A549 (cell line): Measurements from ENCODE around the gene PDIK1L.

Experiments used
- CHD2 ChIP-seq: fragments of 150-350 bp; IDR thresholded peaks from 2 replicates; pipeline ENCODE4 v1.6.1; 2014; ENCODE audit warnings: low read length; ENCODE audit not compliant: partially characterized antibody
- HDAC2 ChIP-seq: fragments of 200-600 bp; sonication (generic); IDR thresholded peaks from 2 replicates; pipeline ENCODE4 v1.6.1; 2016
- TF ChIP-seq, protein P1 (sequence below): fragments of >200 bp; sonication (Bioruptor Twin); formaldehyde crosslinking; IDR thresholded peaks from 3 replicates; pipeline ENCODE4 v1.5.1; 2016

DNA sequence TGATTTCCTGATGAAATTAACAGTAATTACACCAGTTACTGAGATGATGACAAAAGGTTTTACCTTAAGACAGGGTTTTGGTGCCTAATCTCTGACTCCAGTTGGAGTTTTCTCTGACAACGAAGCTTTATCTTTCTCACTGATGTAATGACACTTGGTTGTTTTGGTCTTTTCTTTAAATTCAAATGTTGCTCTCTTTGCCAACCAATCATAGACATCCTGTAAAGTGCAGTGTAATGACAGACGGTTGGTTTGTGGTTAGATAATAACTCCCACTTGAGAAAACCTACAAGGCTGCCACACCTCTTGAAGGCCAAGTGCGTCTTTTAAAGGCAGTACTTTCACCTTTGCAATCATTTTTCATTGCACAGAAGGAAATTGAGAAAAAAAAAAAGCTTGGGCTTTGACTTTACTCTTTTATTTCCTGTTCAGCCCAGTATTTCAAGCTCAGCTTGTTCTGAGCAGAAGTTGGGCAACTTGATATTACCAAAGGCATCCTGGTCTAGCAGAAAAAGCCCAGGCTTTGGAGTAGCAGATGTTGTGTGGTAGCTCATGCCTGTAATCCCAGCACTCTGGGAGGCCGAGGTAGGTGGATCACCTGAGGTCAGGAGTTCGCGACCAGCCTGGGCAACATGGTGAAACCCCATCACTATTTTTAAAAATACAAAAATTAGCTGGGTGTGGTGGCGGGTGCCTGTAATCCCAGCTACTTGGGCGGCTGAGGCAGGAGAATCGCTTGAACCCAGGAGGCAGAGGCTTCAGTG is 14.9 kb downstream of the PDIK1L start:
- TF ChIP-seq, protein P1, sequence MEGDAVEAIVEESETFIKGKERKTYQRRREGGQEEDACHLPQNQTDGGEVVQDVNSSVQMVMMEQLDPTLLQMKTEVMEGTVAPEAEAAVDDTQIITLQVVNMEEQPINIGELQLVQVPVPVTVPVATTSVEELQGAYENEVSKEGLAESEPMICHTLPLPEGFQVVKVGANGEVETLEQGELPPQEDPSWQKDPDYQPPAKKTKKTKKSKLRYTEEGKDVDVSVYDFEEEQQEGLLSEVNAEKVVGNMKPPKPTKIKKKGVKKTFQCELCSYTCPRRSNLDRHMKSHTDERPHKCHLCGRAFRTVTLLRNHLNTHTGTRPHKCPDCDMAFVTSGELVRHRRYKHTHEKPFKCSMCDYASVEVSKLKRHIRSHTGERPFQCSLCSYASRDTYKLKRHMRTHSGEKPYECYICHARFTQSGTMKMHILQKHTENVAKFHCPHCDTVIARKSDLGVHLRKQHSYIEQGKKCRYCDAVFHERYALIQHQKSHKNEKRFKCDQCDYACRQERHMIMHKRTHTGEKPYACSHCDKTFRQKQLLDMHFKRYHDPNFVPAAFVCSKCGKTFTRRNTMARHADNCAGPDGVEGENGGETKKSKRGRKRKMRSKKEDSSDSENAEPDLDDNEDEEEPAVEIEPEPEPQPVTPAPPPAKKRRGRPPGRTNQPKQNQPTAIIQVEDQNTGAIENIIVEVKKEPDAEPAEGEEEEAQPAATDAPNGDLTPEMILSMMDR: no peak
- TF ChIP-seq CHD2 (no peak), HDAC2 (no peak)
